GM19397 (cell line): ENCODE results near the gene SLC19A3.

ENCODE experiments used
- ATAC-seq: cut with Tn5 transposase; IDR thresholded peaks from one replicate; pipeline ENCODE4 v1.9.1; 2021; ENCODE audit warnings: mild to moderate bottlenecking, moderate library complexity; ENCODE audit not compliant: unreplicated experiment

The SLC19A3 gene

GRCh38 chr2:227634201-227634600 is 83.6 kb downstream of the SLC19A3 start:
- no peak for ATAC-seq
